ENCODE data around the gene EMCN.

Gene EMCN

GRCh38 chr4:100367451-100367850 lies 150.4 kb downstream of the EMCN start:
- H3K14ac ChIP-seq (ENCODE audit: low read length) = no peak overlapping the region
- no peak overlapping the region for H4K91ac ChIP-seq (ENCODE audit: low read depth, low read length)
- H3K4me1 ChIP-seq (ENCODE audit: control insufficient read depth in 1 of 2, insufficient read depth in 2 of 2, low read length in 2 of 2) = no peaks in the 10 kb centered on the region
- H3K18ac ChIP-seq (ENCODE audit: low read length) = no peak overlapping the region
- H3K27me3 ChIP-seq (ENCODE audit: insufficient read depth, low read length) = no peaks in the 10 kb centered on the region
- no peak overlapping the region for H4K8ac ChIP-seq (ENCODE audit: low read depth, low read length)
- no peak overlapping the region for H2AFZ ChIP-seq (ENCODE audit: insufficient read depth, low read length, poor library complexity)
- no peak overlapping the region for H3K4me3 ChIP-seq (ENCODE audit: low read depth, low read length)
- H3K4me2 ChIP-seq (ENCODE audit: low read length) = no peak overlapping the region
- no peak overlapping the region for H3K9ac ChIP-seq (ENCODE audit: low read length)
- H3K9me3 ChIP-seq (ENCODE audit: insufficient read depth, low read depth, low read length) = no peaks in the 10 kb centered on the region
- no peaks in the 10 kb centered on the region for H3K79me2 ChIP-seq (ENCODE audit: control insufficient read depth, insufficient read depth, low read length, poor library complexity)
- H3K27ac ChIP-seq (ENCODE audit: low read depth, low read length) = no peak overlapping the region
- H2BK12ac ChIP-seq (ENCODE audit: low read length) = no peak overlapping the region
- no peak overlapping the region for H3K23ac ChIP-seq (ENCODE audit: low read length)
- H4K12ac ChIP-seq (ENCODE audit: low read depth, low read length) = no peak overlapping the region
- H3K36me3 ChIP-seq (ENCODE audit: control insufficient read depth in 1 of 2, insufficient read depth in 2 of 2, low read length in 2 of 2) = no peaks in the 10 kb centered on the region
- H2BK120ac ChIP-seq (ENCODE audit: insufficient read depth, low read length, poor library complexity) = no peak overlapping the region
- no peak for DNase-seq
- no peak overlapping the region for H2BK5ac ChIP-seq (ENCODE audit: low read depth, low read length, poor library complexity)
- H3K79me1 ChIP-seq (ENCODE audit: low read length) = no peaks in the 10 kb centered on the region
- no peak overlapping the region for H2AK5ac ChIP-seq (ENCODE audit: low read length)
- no CpG with 5 or more reads among the region's 1 CpG for WGBS (ENCODE audit: extremely low coverage, insufficient coverage, insufficient read length)
- H3K4ac ChIP-seq (ENCODE audit: low read depth, low read length) = no peak overlapping the region

GRCh38 chr4:100366213-100366612 lies 151.6 kb downstream of the EMCN start:
- Histone ChIP-seq H2AK5ac (ENCODE audit: low read length) (no peak overlapping the region), H3K18ac (ENCODE audit: low read length) (no peak overlapping the region), H3K4me3 (ENCODE audit: low read depth, low read length) (no peak overlapping the region), H3K4me1 (ENCODE audit: control insufficient read depth in 1 of 2, insufficient read depth in 2 of 2, low read length in 2 of 2) (no peaks in the 10 kb centered on the region), H4K8ac (ENCODE audit: low read depth, low read length) (no peak overlapping the region), H3K4ac (ENCODE audit: low read depth, low read length) (no peak overlapping the region), H3K4me2 (ENCODE audit: low read length) (no peak overlapping the region), H3K79me1 (ENCODE audit: low read length) (no peaks in the 10 kb centered on the region), H4K12ac (ENCODE audit: low read depth, low read length) (no peak overlapping the region), H3K27ac (ENCODE audit: low read depth, low read length) (no peak overlapping the region), H4K91ac (ENCODE audit: low read depth, low read length) (no peak overlapping the region), H3K14ac (ENCODE audit: low read length) (no peak overlapping the region), H3K9ac (ENCODE audit: low read length) (no peak overlapping the region), H2BK12ac (ENCODE audit: low read length) (no peak overlapping the region), H3K23ac (ENCODE audit: low read length) (no peak overlapping the region), H3K9me3 (ENCODE audit: insufficient read depth, low read depth, low read length) (no peaks in the 10 kb centered on the region), H2AFZ (ENCODE audit: insufficient read depth, low read length, poor library complexity) (no peak overlapping the region), H3K79me2 (ENCODE audit: control insufficient read depth, insufficient read depth, low read length, poor library complexity) (no peaks in the 10 kb centered on the region), H3K27me3 (ENCODE audit: insufficient read depth, low read length) (no peaks in the 10 kb centered on the region), H3K36me3 (ENCODE audit: control insufficient read depth in 1 of 2, insufficient read depth in 2 of 2, low read length in 2 of 2) (no peaks in the 10 kb centered on the region), H2BK5ac (ENCODE audit: low read depth, low read length, poor library complexity) (no peak overlapping the region), H2BK120ac (ENCODE audit: insufficient read depth, low read length, poor library complexity) (no peak overlapping the region)
- DNase-seq = no peak
- no CpG with 5 or more reads among the region's 2 CpGs for WGBS (ENCODE audit: extremely low coverage, insufficient coverage, insufficient read length)

GRCh38 chr4:100362366-100362765 lies 155.5 kb downstream of the EMCN start:
- no peak overlapping the region for H3K14ac ChIP-seq (ENCODE audit: low read length)
- H3K9ac ChIP-seq (ENCODE audit: low read length) = no peak overlapping the region
- H2BK5ac ChIP-seq (ENCODE audit: low read depth, low read length, poor library complexity) = no peak overlapping the region
- no peak overlapping the region for H3K4ac ChIP-seq (ENCODE audit: low read depth, low read length)
- H3K9me3 ChIP-seq (ENCODE audit: insufficient read depth, low read depth, low read length) = no peaks in the 10 kb centered on the region
- no peak overlapping the region for H3K4me3 ChIP-seq (ENCODE audit: low read depth, low read length)
- H4K8ac ChIP-seq (ENCODE audit: low read depth, low read length) = no peak overlapping the region
- H3K79me2 ChIP-seq (ENCODE audit: control insufficient read depth, insufficient read depth, low read length, poor library complexity) = no peaks in the 10 kb centered on the region
- H2AK5ac ChIP-seq (ENCODE audit: low read length) = no peak overlapping the region
- no peak overlapping the region for H4K91ac ChIP-seq (ENCODE audit: low read depth, low read length)
- H3K4me2 ChIP-seq (ENCODE audit: low read length) = no peak overlapping the region
- no peak overlapping the region for H2AFZ ChIP-seq (ENCODE audit: insufficient read depth, low read length, poor library complexity)
- no peak overlapping the region for H3K18ac ChIP-seq (ENCODE audit: low read length)
- H3K27me3 ChIP-seq (ENCODE audit: insufficient read depth, low read length) = no peaks in the 10 kb centered on the region
- no peaks in the 10 kb centered on the region for H3K4me1 ChIP-seq (ENCODE audit: control insufficient read depth in 1 of 2, insufficient read depth in 2 of 2, low read length in 2 of 2)
- no peaks in the 10 kb centered on the region for H3K79me1 ChIP-seq (ENCODE audit: low read length)
- no CpG with 5 or more reads among the region's 1 CpG for WGBS (ENCODE audit: extremely low coverage, insufficient coverage, insufficient read length)
- no peak for DNase-seq
- H2BK12ac ChIP-seq (ENCODE audit: low read length) = no peak overlapping the region
- no peak overlapping the region for H4K12ac ChIP-seq (ENCODE audit: low read depth, low read length)
- no peak overlapping the region for H3K27ac ChIP-seq (ENCODE audit: low read depth, low read length)
- no peaks in the 10 kb centered on the region for H3K36me3 ChIP-seq (ENCODE audit: control insufficient read depth in 1 of 2, insufficient read depth in 2 of 2, low read length in 2 of 2)
- no peak overlapping the region for H3K23ac ChIP-seq (ENCODE audit: low read length)
- no peak overlapping the region for H2BK120ac ChIP-seq (ENCODE audit: insufficient read depth, low read length, poor library complexity)

DNA sequence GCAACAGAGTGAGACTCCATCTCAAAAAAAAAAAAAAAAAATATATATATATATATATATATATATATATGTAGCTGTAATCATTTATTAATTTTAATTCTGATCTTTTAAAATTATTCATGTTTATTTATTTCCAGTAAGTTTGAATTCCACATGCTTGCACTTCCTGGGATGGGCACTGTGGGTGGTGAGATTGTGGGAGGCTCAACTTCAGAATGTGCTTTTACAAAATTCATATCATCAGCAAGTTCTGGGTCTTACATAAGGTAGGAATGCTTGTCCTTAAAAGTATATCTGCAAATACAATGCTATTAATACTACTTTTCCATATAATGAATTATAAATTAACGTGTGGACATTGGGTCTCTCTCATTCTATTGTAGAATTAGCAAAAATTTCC lies 156.5 kb downstream of the EMCN start:
- Histone ChIP-seq H3K79me2 (ENCODE audit: control insufficient read depth, insufficient read depth, low read length, poor library complexity) (no peaks in the 10 kb centered on the region), H3K23ac (ENCODE audit: low read length) (no peak overlapping the region), H4K91ac (ENCODE audit: low read depth, low read length) (no peak overlapping the region), H4K12ac (ENCODE audit: low read depth, low read length) (no peak overlapping the region), H2AFZ (ENCODE audit: insufficient read depth, low read length, poor library complexity) (no peak overlapping the region), H3K4ac (ENCODE audit: low read depth, low read length) (no peak overlapping the region), H3K9me3 (ENCODE audit: insufficient read depth, low read depth, low read length) (no peaks in the 10 kb centered on the region), H3K36me3 (ENCODE audit: control insufficient read depth in 1 of 2, insufficient read depth in 2 of 2, low read length in 2 of 2) (no peaks in the 10 kb centered on the region), H3K4me3 (ENCODE audit: low read depth, low read length) (no peak overlapping the region), H2BK120ac (ENCODE audit: insufficient read depth, low read length, poor library complexity) (no peak overlapping the region), H2BK5ac (ENCODE audit: low read depth, low read length, poor library complexity) (no peak overlapping the region), H3K4me1 (ENCODE audit: control insufficient read depth in 1 of 2, insufficient read depth in 2 of 2, low read length in 2 of 2) (no peaks in the 10 kb centered on the region), H3K4me2 (ENCODE audit: low read length) (no peak overlapping the region), H3K9ac (ENCODE audit: low read length) (no peak overlapping the region), H2AK5ac (ENCODE audit: low read length) (no peak overlapping the region), H4K8ac (ENCODE audit: low read depth, low read length) (no peak overlapping the region), H3K18ac (ENCODE audit: low read length) (no peak overlapping the region), H3K79me1 (ENCODE audit: low read length) (no peaks in the 10 kb centered on the region), H2BK12ac (ENCODE audit: low read length) (no peak overlapping the region), H3K27me3 (ENCODE audit: insufficient read depth, low read length) (no peaks in the 10 kb centered on the region), H3K14ac (ENCODE audit: low read length) (no peak overlapping the region), H3K27ac (ENCODE audit: low read depth, low read length) (no peak overlapping the region)
- no CpG with 5 or more reads among the region's 1 CpG for WGBS (ENCODE audit: extremely low coverage, insufficient coverage, insufficient read length)
- no peak for DNase-seq

Measured in trophoblast cell (in vitro differentiated cells and primary cell).